Measurements from ENCODE around the gene CNTN4. TPM values are rescaled to one million over a fixed set of nuclear protein-coding genes. Genes with fewer than 3 reads are reported as not detected.

CNTN4 gene
- total and polyA plus RNA-seq, 2 of the 8 experiments (the other 6 are each of a cell fraction or from before 2014, with no cell fraction given), result 0.41 to 2.2 TPM

Small RNA genes lying within 50 kb of the gene (small RNA-seq; reads per million reads assigned to genes)
- gene RF00416 (ENCODE audit: insufficient read depth) (not detected), gene RN7SKP144 (ENCODE audit: insufficient read depth) (not detected)
